ENCODE results near the gene TUBB2A.
"Not testable (repeated sequence)": the region's sequence is repeated elsewhere in the genome, so short reads cannot be mapped to it uniquely, and the experiment has no call there.

Gene TUBB2A

DNA sequence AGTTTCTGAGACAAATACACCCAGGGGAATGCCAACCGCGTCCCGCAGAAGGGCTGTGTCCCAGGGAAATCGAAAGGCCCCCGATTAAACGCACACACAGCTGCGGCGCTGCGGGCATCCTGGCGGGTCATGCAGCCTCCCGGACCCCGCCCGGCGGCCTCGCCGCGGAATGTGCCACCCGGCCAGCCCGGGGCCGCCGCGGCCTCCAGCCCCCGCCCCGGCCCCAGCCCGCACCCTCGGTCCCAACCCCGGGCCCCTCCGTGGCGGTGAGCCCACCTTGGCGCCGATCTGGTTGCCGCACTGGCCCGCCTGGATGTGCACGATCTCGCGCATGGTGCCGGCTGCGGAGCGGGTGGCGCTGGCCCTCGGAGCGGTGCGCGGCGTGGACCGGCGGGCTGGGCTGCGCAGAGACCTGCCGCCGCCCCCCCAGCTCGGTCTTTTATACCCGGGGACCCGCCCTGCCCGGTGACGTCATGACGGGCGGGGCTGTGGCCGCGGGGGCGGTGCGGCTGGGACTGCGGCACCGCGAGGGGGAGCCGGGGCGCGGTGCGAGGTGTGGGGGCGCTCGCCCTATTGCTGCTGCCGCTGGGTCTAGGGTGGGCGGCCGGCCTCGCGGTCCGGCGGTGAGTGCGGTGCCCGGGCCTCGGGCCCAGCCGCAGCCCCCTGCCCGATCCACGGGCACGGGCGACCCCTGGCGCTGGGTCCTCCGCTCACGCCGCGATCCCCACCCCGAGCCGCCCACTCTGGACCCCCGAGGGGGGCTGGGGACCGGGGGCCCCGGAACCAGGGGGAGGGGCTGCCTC lies at the start of gene TUBB2A:
TUBB2A (minus strand) TSS at position 414 of the 803 bp plus-strand sequence; CDS start at position 333, 81 bp downstream.
- H3K27ac Mint-ChIP-seq (ENCODE audit: low read depth), result peak within 1 kb of the TSS; percentile 87
- peaks cover 14% of the 10 kb centered on the region for H3K36me3 Mint-ChIP-seq (ENCODE audit: insufficient read depth)
- H3K4me1 Mint-ChIP-seq, result peaks cover 35% of the 10 kb centered on the region
- H3K9me3 Mint-ChIP-seq, result no peaks in the 10 kb centered on the region
- ATAC-seq (replicated peaks; ENCODE audit: extremely low read depth, poor library complexity, severe bottlenecking) (peak; percentile 52), DNase-seq (ENCODE audit: low spot score in 2 of 2) (peak; percentile 83 to 89)
- peaks cover 10% of the 10 kb centered on the region for H3K27me3 Mint-ChIP-seq
- peak within 1 kb of the TSS; percentile 78 for H3K4me3 Mint-ChIP-seq

DNA sequence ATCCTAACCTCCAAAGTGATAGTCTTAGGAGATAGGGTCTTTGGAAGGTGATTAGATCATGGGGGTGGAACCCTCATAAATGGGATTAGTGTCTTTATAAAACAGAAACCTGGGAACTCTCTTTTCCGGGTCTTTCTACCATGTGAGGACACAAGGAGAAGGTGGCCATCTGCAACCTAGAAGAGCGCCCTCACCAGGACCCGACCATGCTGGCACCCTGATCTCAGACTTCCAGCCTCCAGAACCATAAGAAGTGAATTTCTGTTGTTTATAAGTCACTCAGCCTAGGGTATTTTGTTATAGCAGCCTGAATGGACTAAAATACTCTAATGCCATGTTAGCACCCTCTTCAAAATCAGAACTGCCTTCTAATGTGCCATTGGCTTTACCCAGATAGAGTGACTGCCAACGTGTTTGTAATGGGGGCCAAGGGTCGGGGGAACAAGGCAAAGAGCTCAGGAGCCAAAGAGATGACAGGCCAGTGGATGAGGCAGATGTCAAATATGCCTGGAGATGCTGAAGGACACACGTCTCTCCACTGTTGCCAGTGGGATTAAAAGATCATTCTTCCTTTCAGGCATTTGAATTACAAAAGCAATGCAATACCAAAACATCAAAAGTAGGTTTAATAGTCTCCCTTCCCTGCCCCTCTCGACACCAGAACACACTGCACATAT lies 49.1 kb upstream of the TUBB2A start:
- DNase-seq (ENCODE audit: low spot score in 2 of 2) (no peak), ATAC-seq (replicated peaks; ENCODE audit: extremely low read depth, poor library complexity, severe bottlenecking) (no peak)
- H3K4me3 Mint-ChIP-seq, result no peak overlapping the region
- H3K4me1 Mint-ChIP-seq, result peaks cover 17% of the 10 kb centered on the region
- no peaks in the 10 kb centered on the region for H3K9me3 Mint-ChIP-seq
- no peaks in the 10 kb centered on the region for H3K36me3 Mint-ChIP-seq (ENCODE audit: insufficient read depth)
- peaks cover 44% of the 10 kb centered on the region for H3K27me3 Mint-ChIP-seq
- no peak overlapping the region for H3K27ac Mint-ChIP-seq (ENCODE audit: low read depth)

GRCh38 chr6:3205913-3206312 lies 48.6 kb upstream of the TUBB2A start:
- Mint-ChIP-seq H3K27me3 (peaks cover 43% of the 10 kb centered on the region), H3K4me1 (peaks cover 17% of the 10 kb centered on the region), H3K27ac (ENCODE audit: low read depth) (no peak overlapping the region), H3K36me3 (ENCODE audit: insufficient read depth) (no peaks in the 10 kb centered on the region), H3K4me3 (no peak overlapping the region), H3K9me3 (no peaks in the 10 kb centered on the region)
- ATAC-seq (replicated peaks; ENCODE audit: extremely low read depth, poor library complexity, severe bottlenecking), result no peak
- DNase-seq (ENCODE audit: low spot score in 2 of 2), result no peak

DNA sequence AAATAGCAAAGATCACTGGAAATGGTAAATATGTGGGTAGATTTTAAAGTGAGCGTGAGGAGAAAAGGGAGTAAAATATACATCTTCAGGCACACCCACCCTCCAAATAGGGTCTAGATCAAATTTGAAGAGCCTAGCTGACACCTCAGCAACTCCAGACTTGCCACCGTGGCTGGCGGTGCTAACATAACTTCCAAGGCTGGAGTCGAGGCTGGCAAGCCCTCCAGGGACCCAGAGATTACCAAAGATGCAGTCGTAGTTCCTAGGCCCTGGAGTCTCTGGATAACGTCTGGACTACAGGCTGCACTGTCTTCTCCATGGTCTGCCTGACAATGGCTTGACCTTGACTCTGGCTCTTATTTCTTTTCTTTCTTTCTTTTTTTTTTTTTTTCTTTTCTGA lies 47.6 kb upstream of the TUBB2A start:
- ATAC-seq (replicated peaks; ENCODE audit: extremely low read depth, poor library complexity, severe bottlenecking), result no peak
- H3K9me3 Mint-ChIP-seq, result no peaks in the 10 kb centered on the region
- H3K4me3 Mint-ChIP-seq, result no peak overlapping the region
- H3K36me3 Mint-ChIP-seq (ENCODE audit: insufficient read depth), result no peaks in the 10 kb centered on the region
- H3K27me3 Mint-ChIP-seq, result peaks cover 53% of the 10 kb centered on the region
- peaks cover 17% of the 10 kb centered on the region for H3K4me1 Mint-ChIP-seq
- no peak for DNase-seq (ENCODE audit: low spot score in 2 of 2)
- no peak overlapping the region for H3K27ac Mint-ChIP-seq (ENCODE audit: low read depth)

DNA sequence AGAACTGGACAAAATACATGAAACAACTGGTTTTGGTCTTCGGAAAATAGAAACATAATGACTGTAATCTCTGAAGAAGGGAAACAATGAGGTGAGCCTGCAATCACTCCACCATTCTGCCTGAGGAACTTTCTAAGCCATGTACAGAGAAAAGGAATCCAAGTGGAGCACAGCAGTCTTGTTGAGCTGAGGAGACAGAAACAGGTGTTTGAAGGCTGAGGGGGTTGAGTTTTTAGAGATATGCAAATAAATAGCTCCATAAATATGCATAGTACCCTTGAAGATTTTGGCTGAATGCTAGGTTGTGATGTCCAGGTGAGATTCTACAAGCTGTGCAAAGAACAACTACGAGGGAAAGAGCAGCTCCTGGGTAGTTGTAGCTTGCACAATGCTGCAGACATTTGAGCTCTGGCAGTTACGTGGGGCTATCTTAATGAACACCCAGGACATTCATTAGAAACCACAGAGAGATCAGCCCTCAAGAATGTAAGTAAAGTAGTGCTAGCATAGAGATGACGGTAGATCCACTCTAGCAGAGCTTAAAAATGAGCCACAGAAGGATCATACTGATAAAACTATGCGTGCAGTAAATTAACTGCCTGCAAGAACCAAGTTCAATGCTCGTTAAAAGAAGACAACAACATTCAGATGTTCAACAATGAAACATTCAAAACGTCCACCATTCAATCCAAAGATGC lies 45.8 kb upstream of the TUBB2A start:
- H3K9me3 Mint-ChIP-seq, result no peaks in the 10 kb centered on the region
- ATAC-seq (replicated peaks; ENCODE audit: extremely low read depth, poor library complexity, severe bottlenecking) (no peak), DNase-seq (ENCODE audit: low spot score in 2 of 2) (no peak)
- H3K4me1 Mint-ChIP-seq, result no peaks in the 10 kb centered on the region
- no peaks in the 10 kb centered on the region for H3K36me3 Mint-ChIP-seq (ENCODE audit: insufficient read depth)
- no peak overlapping the region for H3K27ac Mint-ChIP-seq (ENCODE audit: low read depth)
- H3K27me3 Mint-ChIP-seq, result peaks cover 55% of the 10 kb centered on the region
- no peak overlapping the region for H3K4me3 Mint-ChIP-seq

- Mint-ChIP-seq H3K9me3 (no peaks in the 10 kb centered on the region), H3K4me3 (no peak overlapping the region), H3K27ac (ENCODE audit: low read depth) (no peak overlapping the region), H3K36me3 (ENCODE audit: insufficient read depth) (no peaks in the 10 kb centered on the region), H3K27me3 (peaks cover 44% of the 10 kb centered on the region), H3K4me1 (no peaks in the 10 kb centered on the region)
- no peak for ATAC-seq (replicated peaks; ENCODE audit: extremely low read depth, poor library complexity, severe bottlenecking)
- DNase-seq (ENCODE audit: low spot score in 2 of 2), result no peak
These were observed 44.0 kb upstream of the TUBB2A start for GRCh38 chr6:3201388-3201787.

DNA sequence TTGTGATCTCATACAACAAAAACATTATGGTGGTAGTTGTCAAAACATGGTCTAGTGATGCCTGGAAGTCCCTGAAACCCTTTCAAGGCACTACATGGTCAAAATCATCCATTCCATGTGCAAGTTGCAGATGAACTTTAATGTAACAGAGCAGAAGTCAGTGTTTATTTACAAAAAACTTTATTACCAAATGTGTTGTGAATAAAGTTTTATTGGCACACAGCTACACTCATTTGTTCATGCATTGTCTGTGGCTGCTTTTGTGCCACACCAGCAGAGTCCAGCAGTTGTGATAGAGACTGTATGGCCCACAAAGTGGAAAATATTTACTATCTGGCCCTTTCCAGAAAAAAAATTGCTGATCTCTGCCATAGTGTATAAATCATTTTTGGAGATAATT lies 43.3 kb upstream of the TUBB2A start:
- no peaks in the 10 kb centered on the region for H3K4me1 Mint-ChIP-seq
- H3K4me3 Mint-ChIP-seq, result no peak overlapping the region
- no peaks in the 10 kb centered on the region for H3K9me3 Mint-ChIP-seq
- DNase-seq (ENCODE audit: low spot score in 2 of 2), result no peak
- peaks cover 37% of the 10 kb centered on the region for H3K27me3 Mint-ChIP-seq
- no peak overlapping the region for H3K27ac Mint-ChIP-seq (ENCODE audit: low read depth)
- no peak for ATAC-seq (replicated peaks; ENCODE audit: extremely low read depth, poor library complexity, severe bottlenecking)
- H3K36me3 Mint-ChIP-seq (ENCODE audit: insufficient read depth), result no peaks in the 10 kb centered on the region

GRCh38 chr6:3199382-3199781 lies 42.0 kb upstream of the TUBB2A start:
- Mint-ChIP-seq H3K9me3 (no peaks in the 10 kb centered on the region), H3K4me1 (no peaks in the 10 kb centered on the region), H3K27ac (ENCODE audit: low read depth) (no peak overlapping the region), H3K27me3 (peaks cover 36% of the 10 kb centered on the region), H3K36me3 (ENCODE audit: insufficient read depth) (no peaks in the 10 kb centered on the region), H3K4me3 (no peak overlapping the region)
- no peak for ATAC-seq (replicated peaks; ENCODE audit: extremely low read depth, poor library complexity, severe bottlenecking)
- no peak for DNase-seq (ENCODE audit: low spot score in 2 of 2)

DNA sequence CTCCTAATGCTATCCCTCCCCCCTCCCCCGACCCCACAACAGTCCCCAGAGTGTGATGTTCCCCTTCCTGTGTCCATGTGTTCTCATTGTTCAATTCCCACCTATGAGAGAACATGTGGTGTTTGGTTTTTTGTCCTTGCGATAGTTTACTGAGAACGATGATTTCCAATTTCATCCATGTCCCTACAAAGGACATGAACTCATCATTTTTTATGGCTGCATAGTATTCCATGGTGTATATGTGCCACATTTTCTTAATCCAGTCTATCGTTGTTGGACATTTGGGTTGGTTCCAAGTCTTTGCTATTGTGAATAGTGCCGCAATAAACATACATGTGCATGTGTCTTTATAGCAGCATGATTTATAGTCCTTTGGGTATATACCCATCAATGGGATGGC lies 40.4 kb upstream of the TUBB2A start:
- not testable (repeated sequence) for H3K9me3 Mint-ChIP-seq; H3K27ac Mint-ChIP-seq (ENCODE audit: low read depth); H3K36me3 Mint-ChIP-seq (ENCODE audit: insufficient read depth); H3K4me1 Mint-ChIP-seq; DNase-seq (ENCODE audit: low spot score in 2 of 2); H3K4me3 Mint-ChIP-seq; ATAC-seq (replicated peaks; ENCODE audit: extremely low read depth, poor library complexity, severe bottlenecking)
- peaks cover 27% of the 10 kb centered on the region for H3K27me3 Mint-ChIP-seq

DNA sequence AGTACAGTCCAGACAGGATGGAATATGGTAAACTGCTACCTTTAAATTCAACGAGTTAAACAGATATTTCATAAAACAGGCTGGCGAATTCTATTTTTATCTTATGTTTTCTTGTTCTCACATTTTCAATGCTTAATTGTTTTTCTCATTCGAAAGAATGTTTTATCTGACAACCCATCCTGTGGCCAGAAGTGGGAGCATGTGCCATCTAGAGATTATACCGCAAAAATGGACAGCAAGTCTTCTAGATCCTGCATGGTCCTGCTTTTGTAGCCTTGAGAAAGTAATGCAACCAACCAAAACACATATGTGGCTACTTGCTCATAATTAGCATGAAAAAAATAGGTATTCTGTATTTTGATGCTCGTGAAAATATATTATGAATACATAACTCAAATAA lies 39.4 kb upstream of the TUBB2A start:
- no peaks in the 10 kb centered on the region for H3K4me1 Mint-ChIP-seq
- H3K9me3 Mint-ChIP-seq, result no peaks in the 10 kb centered on the region
- H3K27me3 Mint-ChIP-seq, result peaks cover 29% of the 10 kb centered on the region
- DNase-seq (ENCODE audit: low spot score in 2 of 2), result no peak
- no peak overlapping the region for H3K27ac Mint-ChIP-seq (ENCODE audit: low read depth)
- ATAC-seq (replicated peaks; ENCODE audit: extremely low read depth, poor library complexity, severe bottlenecking), result no peak
- no peak overlapping the region for H3K4me3 Mint-ChIP-seq
- no peaks in the 10 kb centered on the region for H3K36me3 Mint-ChIP-seq (ENCODE audit: insufficient read depth)

DNA sequence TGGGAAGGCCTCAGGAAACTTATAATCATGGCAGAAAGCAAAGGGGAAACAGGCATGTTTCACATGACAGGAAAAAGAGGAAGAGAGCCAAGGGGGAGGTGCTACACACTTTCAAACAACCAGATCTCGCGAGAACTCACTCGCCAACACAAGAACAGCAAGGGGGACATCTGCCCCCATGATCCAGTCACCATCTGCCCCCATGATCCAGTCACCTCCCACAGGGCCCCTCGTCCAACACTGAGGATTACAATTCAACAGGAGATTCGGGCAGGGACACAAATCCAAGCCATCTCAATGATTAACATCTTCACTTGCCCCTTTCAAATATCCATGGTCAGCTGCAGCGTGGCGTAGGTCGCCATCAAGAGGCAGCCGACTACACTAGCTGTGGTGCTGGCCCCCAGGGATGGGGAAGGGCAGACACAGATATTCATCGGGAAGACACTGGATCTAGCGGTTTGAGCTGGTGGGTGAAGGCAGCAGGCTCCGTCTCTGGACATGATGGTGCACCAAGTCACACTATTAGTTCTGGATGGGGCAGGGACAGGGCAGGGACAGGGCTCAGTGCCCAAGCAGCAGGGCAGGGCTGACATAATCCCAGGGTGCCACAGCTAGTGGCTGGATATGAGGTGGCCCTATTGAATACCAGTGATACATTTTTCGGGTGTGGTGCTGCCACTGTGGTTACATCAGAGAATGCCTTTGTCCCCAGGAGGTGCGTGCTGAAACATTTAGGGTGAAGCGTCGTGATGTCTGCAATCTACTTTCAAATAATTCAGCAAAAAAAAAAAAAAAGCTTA lies 38.6 kb upstream of the TUBB2A start:
- H3K27me3 Mint-ChIP-seq, result peaks cover 32% of the 10 kb centered on the region
- no peaks in the 10 kb centered on the region for H3K9me3 Mint-ChIP-seq
- DNase-seq (ENCODE audit: low spot score in 2 of 2) (no peak), ATAC-seq (replicated peaks; ENCODE audit: extremely low read depth, poor library complexity, severe bottlenecking) (no peak)
- H3K36me3 Mint-ChIP-seq (ENCODE audit: insufficient read depth), result no peaks in the 10 kb centered on the region
- no peaks in the 10 kb centered on the region for H3K4me1 Mint-ChIP-seq
- no peak overlapping the region for H3K4me3 Mint-ChIP-seq
- no peak overlapping the region for H3K27ac Mint-ChIP-seq (ENCODE audit: low read depth)

GRCh38 chr6:3195420-3195694 lies 38.0 kb upstream of the TUBB2A start:
- no peak overlapping the region for H3K27ac Mint-ChIP-seq (ENCODE audit: low read depth)
- H3K27me3 Mint-ChIP-seq, result peaks cover 32% of the 10 kb centered on the region
- H3K4me1 Mint-ChIP-seq, result no peaks in the 10 kb centered on the region
- DNase-seq (ENCODE audit: low spot score in 2 of 2), result no peak
- no peaks in the 10 kb centered on the region for H3K36me3 Mint-ChIP-seq (ENCODE audit: insufficient read depth)
- no peak overlapping the region for H3K4me3 Mint-ChIP-seq
- H3K9me3 Mint-ChIP-seq, result no peaks in the 10 kb centered on the region
- ATAC-seq (replicated peaks; ENCODE audit: extremely low read depth, poor library complexity, severe bottlenecking), result no peak

Data from central memory CD8-positive, alpha-beta T cell (primary cell).